ENCODE measurements around the gene PAPSS2. TPM values are rescaled to one million over a fixed set of nuclear protein-coding genes. Genes with fewer than 3 reads are reported as not detected.
"Not testable (repeated sequence)": the region's sequence is repeated elsewhere in the genome, so short reads cannot be mapped to it uniquely, and the experiment has no call there.

Gene PAPSS2
- total RNA-seq, 1 experiment from 2014 or later = 12.6 TPM

DNA sequence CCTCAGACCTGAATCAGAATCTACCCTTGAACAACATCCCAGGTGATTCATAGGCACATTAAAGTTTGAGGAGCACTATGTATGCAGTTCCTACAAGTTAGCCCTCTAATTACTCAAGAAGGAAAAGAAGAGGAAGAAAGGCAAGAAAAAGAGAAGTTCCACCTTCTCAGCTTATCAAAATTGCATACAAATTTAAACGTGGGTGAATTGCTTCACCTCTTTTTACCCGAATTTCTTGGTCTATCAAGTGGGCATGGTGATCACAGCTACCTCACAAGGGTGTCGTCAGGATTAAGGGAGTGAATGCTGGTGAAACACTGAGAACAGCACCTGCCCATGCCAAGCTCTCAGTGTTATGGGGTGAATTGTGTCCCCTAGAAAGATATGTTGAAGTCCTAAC lies 43.8 kb upstream of the PAPSS2 start:
- Mint-ChIP-seq H3K9me3 (ENCODE audit: low read depth, unreplicated experiment) (peaks cover 2% of the 10 kb centered on the region), H3K27ac (ENCODE audit: unreplicated experiment) (no peak overlapping the region), H3K4me3 (ENCODE audit: low read depth, unreplicated experiment) (no peak overlapping the region), H3K36me3 (ENCODE audit: insufficient read depth, unreplicated experiment) (no peaks in the 10 kb centered on the region), H3K4me1 (ENCODE audit: low read depth, unreplicated experiment) (no peaks in the 10 kb centered on the region), H3K27me3 (ENCODE audit: unreplicated experiment) (peaks cover 7% of the 10 kb centered on the region)
- intact Hi-C loops (cut with micrococcal nuclease; ENCODE audit: unreplicated experiment) = no loop called here
- TF ChIP-seq, protein P1, sequence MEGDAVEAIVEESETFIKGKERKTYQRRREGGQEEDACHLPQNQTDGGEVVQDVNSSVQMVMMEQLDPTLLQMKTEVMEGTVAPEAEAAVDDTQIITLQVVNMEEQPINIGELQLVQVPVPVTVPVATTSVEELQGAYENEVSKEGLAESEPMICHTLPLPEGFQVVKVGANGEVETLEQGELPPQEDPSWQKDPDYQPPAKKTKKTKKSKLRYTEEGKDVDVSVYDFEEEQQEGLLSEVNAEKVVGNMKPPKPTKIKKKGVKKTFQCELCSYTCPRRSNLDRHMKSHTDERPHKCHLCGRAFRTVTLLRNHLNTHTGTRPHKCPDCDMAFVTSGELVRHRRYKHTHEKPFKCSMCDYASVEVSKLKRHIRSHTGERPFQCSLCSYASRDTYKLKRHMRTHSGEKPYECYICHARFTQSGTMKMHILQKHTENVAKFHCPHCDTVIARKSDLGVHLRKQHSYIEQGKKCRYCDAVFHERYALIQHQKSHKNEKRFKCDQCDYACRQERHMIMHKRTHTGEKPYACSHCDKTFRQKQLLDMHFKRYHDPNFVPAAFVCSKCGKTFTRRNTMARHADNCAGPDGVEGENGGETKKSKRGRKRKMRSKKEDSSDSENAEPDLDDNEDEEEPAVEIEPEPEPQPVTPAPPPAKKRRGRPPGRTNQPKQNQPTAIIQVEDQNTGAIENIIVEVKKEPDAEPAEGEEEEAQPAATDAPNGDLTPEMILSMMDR (IDR thresholded peaks at IDR 0.05; ENCODE audit: unreplicated experiment) = no peak
- no peak for DNase-seq
- CTCF ChIA-PET = no interaction called here
- BruUV-seq (replicated peaks) = no TSS peak

DNA sequence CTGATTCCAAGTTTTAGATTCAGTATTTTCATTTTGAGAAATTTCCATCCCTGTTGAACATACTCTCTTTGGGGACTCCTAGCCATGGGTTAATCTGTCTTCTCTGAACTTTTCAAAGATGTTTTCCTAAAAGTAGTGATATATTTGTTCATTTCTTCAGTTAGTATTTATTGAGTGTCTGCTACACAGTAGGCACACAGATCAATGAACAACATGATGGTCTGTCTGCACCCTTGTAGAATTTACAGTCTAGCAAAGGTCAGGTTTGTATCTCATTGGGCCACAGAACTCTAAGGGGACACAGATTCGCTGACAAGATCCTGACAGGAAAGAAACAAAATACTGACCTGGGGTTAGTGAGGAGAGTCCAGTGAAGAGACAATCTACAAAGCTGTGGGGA lies 42.2 kb upstream of the PAPSS2 start:
- Mint-ChIP-seq H3K4me3 (ENCODE audit: low read depth, unreplicated experiment) (no peak overlapping the region), H3K4me1 (ENCODE audit: low read depth, unreplicated experiment) (no peaks in the 10 kb centered on the region), H3K27me3 (ENCODE audit: unreplicated experiment) (peaks cover 11% of the 10 kb centered on the region), H3K27ac (ENCODE audit: unreplicated experiment) (no peak overlapping the region), H3K36me3 (ENCODE audit: insufficient read depth, unreplicated experiment) (no peaks in the 10 kb centered on the region), H3K9me3 (ENCODE audit: low read depth, unreplicated experiment) (no peaks in the 10 kb centered on the region)
- no peak for DNase-seq
- no TSS peak for BruUV-seq (replicated peaks)
- CTCF ChIA-PET = no interaction called here
- TF ChIP-seq, protein P1 (IDR thresholded peaks at IDR 0.05; ENCODE audit: unreplicated experiment) = no peak
- intact Hi-C loops (cut with micrococcal nuclease; ENCODE audit: unreplicated experiment) = no loop called here

DNA sequence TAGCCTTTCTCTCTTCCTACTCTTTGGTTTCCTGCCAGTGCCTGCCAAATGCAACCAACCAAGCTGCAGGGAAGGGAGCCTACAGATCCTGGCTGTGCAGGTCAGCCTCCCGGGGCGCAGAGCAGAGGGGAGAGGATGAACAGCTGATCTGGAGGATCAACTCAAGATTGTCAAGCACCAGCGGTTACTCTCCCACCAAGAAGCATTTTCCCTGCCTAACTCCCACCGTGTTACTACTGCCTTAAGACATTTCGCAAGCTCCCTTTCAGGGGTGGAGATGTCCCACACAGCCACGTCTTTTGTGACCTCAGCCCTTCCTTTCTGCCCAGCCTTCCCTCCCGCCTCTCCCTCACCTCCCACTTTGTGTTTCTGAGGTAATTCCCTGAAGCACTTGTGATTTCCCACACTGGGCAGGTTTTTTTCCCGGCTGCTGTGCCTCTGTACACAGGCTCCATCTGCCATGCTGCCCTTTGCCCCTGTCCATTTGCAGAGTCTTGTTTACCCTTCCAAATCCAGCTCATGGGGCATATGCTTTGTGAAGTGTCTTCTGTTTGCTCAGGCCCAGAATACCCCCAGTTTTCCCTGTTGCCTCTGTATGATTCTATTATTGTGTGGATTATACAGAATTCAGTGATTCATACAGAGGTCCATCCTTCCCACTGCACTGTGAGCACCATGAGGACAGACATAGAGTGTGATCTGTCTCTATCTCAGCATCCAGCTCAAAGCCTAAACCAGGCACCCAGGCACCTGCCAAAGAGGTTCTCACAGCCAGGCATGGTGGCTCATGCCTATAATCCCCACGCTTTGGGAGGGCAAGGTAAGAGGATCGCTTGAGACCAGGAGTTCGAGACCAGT lies 40.9 kb upstream of the PAPSS2 start:
- Mint-ChIP-seq H3K4me3 (ENCODE audit: low read depth, unreplicated experiment) (no peak overlapping the region), H3K36me3 (ENCODE audit: insufficient read depth, unreplicated experiment) (no peaks in the 10 kb centered on the region), H3K27me3 (ENCODE audit: unreplicated experiment) (peaks cover 11% of the 10 kb centered on the region), H3K9me3 (ENCODE audit: low read depth, unreplicated experiment) (no peaks in the 10 kb centered on the region), H3K27ac (ENCODE audit: unreplicated experiment) (no peak overlapping the region), H3K4me1 (ENCODE audit: low read depth, unreplicated experiment) (no peaks in the 10 kb centered on the region)
- TF ChIP-seq, protein P1 (IDR thresholded peaks at IDR 0.05; ENCODE audit: unreplicated experiment) = no peak
- intact Hi-C loops (cut with micrococcal nuclease; ENCODE audit: unreplicated experiment) = no loop called here
- CTCF ChIA-PET = no interaction called here
- no peak for DNase-seq
- BruUV-seq (replicated peaks) = no TSS peak

DNA sequence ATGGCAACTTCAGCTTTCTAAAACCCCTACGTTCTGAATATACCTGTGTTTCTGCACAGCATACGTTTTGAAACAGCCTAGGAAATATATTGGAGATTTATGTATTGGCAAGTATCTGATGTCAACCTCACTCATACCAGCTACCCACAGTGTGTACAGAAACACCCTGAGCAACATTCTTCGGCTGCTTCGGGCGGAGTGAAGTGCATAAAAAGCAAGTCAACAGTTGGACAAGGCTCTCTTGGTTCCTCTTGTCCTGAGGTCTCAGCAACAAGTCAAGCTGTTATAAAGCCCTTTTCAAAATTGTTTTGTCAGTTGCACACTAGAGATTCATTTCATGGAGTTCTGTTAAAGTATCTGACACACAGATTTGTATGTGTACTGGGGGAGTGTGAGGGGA lies 40.0 kb upstream of the PAPSS2 start:
- Mint-ChIP-seq H3K27me3 (ENCODE audit: unreplicated experiment) (peaks cover 11% of the 10 kb centered on the region), H3K4me1 (ENCODE audit: low read depth, unreplicated experiment) (no peaks in the 10 kb centered on the region), H3K9me3 (ENCODE audit: low read depth, unreplicated experiment) (no peaks in the 10 kb centered on the region), H3K4me3 (ENCODE audit: low read depth, unreplicated experiment) (no peak overlapping the region), H3K27ac (ENCODE audit: unreplicated experiment) (no peak overlapping the region), H3K36me3 (ENCODE audit: insufficient read depth, unreplicated experiment) (no peaks in the 10 kb centered on the region)
- no peak for DNase-seq
- intact Hi-C loops (cut with micrococcal nuclease; ENCODE audit: unreplicated experiment) = no loop called here
- no TSS peak for BruUV-seq (replicated peaks)
- CTCF ChIA-PET = no interaction called here
- TF ChIP-seq, protein P1 (IDR thresholded peaks at IDR 0.05; ENCODE audit: unreplicated experiment) = no peak

DNA sequence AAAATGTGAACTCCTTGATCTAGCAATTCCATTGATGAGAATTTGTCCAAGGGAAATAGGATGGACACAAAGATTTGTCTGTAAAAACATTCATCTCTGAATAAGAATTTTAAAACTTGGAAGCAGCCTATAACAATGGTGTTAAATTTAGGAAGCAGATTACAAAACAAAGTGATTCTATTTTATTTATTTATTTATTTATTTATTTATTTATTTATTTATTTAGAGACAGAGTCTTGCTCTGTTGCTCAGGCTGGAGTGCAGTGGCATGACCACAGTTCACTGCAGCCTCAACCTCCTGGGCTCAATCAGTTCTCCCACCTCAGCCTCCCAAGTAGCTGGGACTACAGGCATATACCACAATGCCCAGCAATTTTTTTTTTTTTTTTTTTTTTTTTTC lies 38.2 kb upstream of the PAPSS2 start:
- DNase-seq; intact Hi-C loops (cut with micrococcal nuclease; ENCODE audit: unreplicated experiment); H3K4me3 Mint-ChIP-seq (ENCODE audit: low read depth, unreplicated experiment); H3K4me1 Mint-ChIP-seq (ENCODE audit: low read depth, unreplicated experiment); CTCF ChIA-PET; BruUV-seq (replicated peaks); H3K36me3 Mint-ChIP-seq (ENCODE audit: insufficient read depth, unreplicated experiment); H3K9me3 Mint-ChIP-seq (ENCODE audit: low read depth, unreplicated experiment); H3K27ac Mint-ChIP-seq (ENCODE audit: unreplicated experiment): not testable (repeated sequence)
- H3K27me3 Mint-ChIP-seq (ENCODE audit: unreplicated experiment) = peaks cover 11% of the 10 kb centered on the region
